Activated T-cell treated with anti-CD3 and anti-CD28 coated beads for 1 hour (primary cell): ENCODE data around the gene PHLPP1.
"Not testable (repeated sequence)": the region's sequence is repeated elsewhere in the genome, so short reads cannot be mapped to it uniquely, and the experiment has no call there.

Experiments used
- DNase-seq: peaks from one replicate; pipeline ENCODE4 v3.0.0-alpha.2; 2020; ENCODE audit warnings: low read depth

PHLPP1 gene

DNA sequence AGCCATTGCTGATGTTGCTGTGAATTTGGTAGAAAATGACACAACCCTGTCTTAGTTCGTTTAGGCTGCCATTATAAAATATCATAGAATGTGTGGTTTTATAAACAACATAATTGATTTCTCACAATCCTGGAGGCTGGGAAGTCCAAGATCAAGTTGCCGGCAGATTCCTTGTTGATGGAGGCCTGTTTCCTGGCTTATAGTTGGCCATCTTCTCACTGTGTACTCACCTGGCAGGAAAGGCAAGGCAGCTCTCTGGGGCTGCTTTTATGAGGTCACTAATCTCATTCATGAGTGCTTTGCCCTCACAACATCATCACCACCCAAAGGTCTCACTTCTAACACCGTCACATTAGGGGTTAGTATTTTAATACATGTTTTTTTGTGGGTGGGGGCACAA, 58.4 kb downstream of the PHLPP1 start:
- DNase-seq = no peak

DNA sequence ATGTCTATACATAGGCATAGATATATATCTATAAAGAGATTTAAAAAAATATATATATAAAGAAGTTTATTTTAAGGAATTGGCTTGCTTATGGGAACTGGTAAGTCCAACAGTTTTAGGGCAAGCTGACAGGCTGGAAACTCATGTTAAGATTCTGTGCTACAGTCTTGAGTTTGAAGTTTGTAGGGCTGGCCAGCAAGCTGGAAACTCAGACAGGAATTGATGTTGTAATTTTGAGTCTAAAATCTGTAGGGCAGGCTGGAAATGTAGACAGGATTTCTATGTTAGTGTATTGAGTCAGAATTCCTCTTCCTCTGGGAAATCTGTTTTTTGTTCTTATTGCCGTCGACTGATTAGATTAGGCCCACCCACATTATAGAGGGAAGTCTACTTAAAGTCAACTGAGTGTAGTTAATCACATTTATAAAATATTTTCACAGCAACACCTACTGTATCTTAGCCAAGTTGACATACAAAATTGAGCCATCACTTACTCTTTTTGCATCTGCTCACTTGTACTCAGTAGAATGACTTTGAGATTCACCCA, 60.8 kb downstream of the PHLPP1 start:
- no peak for DNase-seq

DNA sequence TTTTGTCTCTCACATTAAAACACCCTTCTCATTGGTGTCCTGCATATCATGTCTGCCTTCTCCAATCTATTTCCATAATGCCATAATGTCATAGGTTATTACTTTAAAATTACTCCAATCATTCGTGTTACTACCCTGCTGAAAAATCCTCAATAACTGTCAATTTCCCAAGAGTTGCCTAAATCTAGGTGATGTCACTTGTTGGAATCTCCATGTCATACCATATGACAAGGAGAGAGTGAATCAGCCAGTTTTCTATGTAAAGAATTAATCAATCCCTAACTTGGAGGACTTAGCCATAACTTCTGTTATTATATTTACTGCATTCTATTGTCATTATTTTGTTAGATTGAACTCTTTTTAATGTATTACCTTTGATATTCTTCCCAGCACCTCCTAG, 62.5 kb downstream of the PHLPP1 start:
- DNase-seq = no peak

DNA sequence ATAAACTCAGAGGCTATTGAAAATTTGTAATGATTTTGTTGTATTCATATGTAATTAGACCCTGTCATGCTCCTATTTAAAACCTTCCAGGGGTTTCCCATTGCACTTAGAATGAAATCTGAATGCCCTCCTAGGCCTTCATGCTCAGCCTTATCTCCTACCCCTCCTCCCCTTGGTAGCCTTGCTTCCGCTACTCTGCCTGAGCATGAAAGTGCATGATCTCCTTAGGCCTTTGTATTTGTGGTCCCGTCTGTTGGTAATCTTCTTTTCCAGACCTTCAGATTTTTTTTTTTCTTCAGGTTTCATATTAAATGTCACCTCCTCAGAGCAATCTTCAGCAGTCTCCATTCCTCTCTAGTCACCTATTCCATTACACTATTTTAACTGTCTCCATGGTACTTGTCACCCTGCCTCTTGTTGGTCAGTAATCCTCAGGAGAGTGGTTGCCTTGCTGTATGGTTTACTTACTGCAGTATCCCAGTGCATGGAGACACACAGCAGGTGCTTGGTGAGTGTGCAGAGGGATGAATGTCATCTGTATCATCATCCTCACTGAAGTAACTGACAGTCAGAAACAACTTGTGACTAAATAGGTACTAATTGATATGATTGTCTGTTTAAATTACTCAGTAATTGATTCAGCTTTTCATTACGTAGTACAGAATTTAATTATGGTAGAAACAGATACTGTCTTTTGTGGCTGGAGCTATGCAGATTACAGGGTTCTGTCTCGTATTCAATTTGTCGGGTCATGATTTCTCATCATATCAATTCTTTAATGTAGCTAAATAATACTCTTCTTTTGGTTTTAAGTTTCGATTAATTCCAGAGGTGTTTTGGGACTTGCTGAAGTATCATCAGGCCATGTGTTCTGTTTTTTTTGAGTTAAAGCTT, 63.9 kb downstream of the PHLPP1 start:
- no peak for DNase-seq

DNA sequence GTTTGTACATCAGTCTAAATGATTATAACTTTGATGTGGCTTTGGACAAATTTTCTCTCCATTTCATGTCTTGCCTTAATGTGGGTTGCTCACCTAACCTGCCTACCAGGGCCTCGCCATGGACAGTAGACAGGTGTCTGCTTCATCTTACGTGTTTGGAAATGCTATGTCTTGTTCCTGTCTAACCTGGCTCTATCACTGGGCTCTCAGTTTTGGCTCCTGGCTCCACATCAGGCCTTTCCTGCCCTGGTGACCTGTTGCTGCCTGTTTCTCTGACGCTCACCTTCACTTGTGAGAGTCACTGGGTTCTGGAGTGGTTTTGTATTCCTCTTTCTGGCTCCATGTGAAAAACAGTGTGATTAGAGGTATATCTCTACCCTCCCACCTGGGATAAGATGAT, 65.9 kb downstream of the PHLPP1 start:
- DNase-seq = no peak

DNA sequence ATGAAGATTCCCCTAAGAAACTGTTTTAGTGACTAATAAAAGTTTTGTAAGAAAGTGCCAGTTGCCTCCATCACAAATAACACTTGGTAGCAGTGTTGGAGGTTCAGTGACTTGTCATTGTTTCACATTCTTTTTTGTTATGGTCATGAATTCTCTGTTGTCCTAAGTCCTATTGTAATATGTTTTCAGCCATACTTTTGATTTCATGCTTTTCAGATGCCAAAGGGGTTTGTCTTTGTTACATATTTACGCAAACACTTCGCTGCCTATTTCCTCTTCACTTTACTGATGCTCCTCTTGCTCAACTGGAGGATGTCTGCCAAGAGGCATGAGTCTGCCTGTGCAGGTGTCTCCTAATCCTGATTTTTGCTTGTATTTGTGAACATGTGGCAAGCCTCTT, 66.6 kb downstream of the PHLPP1 start:
- DNase-seq = no peak

DNA sequence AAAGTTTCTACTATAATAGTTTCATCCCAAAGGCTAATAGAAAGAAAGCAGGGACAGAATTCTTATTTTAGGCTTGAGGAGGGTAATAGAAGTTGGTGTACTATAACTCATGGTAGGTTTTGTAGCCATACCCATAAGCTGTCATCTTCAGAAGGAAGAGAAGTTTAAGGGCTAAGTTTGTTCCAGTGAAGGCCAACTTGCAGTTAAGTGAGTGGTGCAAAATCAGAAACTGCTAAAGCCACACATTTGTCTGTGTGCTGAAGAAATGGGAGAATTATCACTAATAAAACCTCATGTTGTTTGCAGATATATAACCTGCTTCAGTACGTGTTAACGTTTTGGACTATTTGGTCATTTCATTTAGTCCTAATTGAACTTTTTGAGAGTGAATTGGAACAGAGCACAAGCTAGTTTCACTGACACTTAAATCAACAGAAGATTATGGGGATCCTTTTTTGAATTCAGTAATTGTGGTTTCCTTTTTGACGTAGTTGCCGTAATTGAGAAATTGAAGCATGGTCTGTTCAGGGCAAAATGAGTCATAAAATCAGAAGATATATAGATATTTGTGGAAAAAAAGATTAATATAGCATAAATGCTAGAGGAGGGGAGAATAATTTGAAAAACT, 69.1 kb downstream of the PHLPP1 start:
- DNase-seq = no peak

DNA sequence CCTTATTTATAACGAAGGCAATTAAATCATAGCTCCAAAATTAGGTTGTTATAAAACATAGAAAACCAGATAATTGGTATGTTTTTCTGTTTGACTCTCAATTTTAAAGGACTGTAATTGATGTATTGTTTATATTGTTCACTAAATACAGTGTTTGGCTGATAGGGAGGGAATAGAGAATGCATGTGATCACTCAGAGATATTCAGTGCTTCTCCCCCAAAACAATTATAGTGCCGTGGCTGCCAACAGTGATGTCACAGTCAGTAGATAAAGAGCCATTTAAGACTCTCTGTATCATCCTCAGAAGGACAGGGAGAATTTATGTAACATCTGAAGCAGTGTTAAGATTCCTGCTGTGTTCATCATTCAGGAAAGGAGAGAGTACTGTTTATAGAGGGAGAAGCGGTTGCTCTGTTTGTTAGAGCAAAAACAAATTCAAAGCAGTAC, 69.6 kb downstream of the PHLPP1 start:
- DNase-seq = no peak

DNA sequence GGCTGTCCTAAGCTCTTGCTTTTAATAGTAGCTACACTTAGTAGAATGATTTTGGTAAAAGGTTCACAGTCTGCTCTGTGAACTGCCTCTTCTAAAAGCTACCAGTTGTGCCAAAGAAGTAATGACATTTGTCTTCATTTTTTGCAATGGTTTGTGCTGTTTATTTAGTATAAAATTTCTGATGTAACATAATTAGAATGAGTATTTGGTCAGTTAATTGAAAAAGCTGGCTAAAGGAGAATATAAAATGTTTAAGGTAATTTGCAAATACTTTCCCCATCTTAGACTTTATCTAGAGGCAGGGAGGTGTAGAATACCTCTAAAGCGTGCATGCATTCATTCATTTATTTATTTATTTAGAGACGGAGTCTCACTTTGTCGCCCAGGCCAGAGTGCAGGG, 71.3 kb downstream of the PHLPP1 start:
- no peak for DNase-seq

DNA sequence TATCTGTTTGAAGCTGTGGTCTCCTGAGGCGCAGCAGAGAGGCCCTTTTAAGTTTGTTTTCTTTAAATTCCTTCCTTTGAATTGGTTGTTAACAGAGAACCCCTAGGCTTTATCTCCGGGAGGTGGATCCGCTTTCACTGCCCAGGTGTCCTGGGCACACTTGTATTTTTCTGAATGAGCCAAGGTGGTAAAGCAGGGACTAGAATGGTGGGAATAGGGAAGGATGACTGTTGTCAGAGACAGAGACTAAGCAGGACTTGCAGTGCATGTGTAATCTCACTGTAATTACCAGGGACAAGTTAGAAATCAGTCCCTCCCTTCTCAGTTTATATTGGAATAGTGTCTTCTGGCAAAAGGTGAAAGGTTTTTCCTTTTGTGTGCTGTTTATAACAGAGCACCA, 72.8 kb downstream of the PHLPP1 start:
- no peak for DNase-seq

DNA sequence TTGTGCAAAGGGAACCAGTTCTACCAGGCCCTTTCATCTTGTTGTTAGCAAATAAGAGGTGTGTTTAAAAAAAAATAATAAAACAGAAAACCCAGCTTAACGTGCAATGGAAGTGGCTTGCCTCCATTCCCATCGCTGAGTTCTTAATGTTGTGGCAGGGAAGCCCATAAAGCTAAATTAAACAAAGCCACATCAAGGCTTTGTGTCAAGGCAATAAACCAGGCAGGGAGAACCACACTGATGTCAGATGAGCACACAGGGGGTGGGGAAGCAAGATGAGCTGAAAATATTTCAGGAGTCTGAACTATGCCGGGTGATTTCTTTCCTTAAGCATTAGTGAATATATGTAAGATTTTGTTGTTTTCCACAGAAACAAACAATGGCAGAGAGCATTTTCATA, 73.5 kb downstream of the PHLPP1 start:
- no peak for DNase-seq

DNA sequence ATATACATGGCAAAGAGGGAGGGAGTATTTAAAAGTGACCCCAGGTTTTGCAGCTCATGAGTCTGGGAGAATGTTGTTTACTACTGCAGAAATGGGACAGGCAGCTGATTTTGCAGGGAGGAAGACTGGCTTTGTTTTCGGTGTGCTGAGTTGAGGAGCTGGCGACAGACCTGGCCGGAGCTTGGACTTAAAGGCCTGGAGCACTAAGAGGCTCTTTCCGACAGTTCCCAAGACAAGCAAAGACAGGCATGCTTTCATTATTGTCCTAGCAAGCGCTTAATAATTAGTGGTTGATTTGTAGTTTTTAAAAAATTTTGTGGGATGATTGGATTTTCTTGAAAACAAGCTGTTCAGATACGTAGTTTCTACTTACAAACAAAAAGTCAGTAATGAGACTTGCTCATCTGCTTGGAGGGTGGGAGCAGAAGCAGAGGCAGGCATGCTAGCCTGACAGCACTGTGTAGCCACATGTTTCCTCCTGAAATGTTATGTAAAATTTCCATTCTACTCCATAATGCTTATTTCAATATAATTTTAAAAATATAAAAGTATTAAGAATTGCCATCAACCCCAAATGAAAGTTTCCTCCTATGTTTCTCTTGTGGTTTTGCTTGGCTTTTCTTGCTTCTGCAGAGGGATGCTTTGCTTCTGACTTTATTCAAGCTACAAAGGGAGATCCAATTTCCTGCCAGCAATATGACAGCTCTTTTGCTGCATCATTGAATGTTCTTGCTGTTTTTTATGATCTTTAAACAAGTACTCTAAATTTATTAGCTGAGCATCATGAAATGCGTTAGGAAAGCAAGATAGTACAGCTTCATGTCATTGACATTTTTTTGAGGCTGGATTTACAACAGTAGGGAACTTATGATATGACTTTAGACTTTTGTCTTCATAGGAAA, 75.8 kb downstream of the PHLPP1 start:
- DNase-seq = no peak

DNA sequence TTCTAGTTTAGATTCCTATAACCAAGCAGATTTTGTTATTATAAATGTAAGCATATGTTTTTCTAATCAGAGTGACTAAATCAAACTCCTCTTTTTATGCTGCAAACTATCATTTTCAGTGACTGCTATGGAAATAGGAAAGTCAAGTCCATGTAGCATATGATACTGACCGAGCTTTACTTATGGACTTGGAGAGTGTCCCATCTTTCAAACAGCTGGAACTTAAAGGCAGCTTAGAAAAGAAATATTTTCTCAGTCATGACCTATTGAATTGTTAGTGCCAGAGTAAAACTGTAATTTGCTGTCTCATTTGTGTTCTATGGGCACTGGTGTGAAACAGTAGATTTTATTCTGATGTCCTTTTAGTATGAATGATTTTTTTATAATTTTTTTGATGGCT, 76.7 kb downstream of the PHLPP1 start:
- DNase-seq = no peak

DNA sequence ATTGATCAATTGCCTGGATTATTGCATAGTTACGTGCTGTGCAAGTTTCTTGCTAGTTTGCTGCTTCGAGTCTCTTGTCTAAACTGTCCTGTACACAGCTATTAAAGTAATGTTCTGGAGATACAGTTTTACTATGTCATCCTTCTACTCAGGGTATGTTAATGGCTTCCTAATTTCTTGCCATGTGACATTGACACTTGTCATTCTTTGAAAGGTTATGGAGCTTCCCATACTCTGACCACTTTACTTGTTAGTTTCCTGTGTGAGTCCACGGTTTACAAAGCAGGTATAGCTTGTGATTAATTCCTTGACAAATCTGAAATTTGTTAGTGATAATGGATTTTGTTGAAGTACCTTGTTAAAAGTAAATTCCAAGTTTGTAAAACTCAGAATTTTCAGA, 80.5 kb downstream of the PHLPP1 start:
- no peak for DNase-seq

DNA sequence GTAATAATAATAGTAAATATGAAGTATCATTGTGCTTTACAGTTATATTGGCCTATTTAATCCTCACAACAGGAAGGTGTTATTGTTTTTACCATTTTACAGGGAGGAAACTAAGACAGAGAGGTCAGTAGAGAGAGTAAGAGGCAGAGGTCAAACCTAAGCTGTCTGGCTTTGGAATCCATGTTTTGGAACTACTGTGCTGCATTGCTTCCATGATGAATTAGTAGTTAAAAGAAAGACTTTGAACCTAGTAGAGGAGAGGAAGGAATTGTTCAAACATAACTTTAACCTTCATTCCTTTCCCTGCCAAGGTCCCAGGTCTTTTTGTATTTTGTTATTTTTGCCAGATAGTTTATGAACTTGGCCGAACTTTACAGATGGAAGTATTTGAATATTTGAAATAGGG, 80.9 kb downstream of the PHLPP1 start:
- no peak for DNase-seq

DNA sequence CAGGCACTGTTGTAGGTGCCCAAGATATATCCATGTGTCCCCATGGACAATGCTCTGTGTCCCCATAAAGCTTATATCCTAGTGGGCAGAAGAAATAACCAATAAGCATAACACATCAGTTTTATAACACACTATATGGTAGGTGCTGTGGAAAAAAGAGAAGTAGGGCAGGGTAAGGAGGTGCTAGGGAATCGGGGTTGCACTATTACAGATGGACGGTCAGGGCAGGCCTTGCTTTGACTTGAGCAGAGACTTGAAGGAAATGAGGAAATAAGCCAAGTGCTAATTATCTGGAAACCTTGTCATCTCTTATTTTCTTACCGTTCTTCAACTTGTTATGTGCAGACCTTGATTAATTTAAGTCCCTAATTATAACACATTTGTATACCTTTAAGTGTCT, 82.0 kb downstream of the PHLPP1 start:
- no peak for DNase-seq

DNA sequence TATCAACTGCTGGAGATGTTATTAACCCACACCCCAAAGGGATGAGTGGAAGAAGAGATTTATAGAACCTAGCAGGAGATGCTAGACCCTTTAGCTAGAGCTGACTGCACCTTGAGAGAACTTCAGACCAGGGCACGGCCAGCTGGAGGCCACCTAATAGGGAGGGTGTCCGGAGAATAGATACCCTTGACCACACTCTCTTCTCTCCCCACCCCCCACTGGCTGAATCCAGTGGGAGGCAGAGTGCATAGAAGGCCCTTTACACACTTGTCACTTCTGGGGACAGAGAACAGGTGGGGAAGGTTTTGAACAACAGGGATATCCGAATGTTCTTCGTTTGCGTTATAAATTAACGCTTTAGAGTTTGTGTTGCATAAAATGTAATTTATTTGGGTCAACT, 84.6 kb downstream of the PHLPP1 start:
- no peak for DNase-seq

DNA sequence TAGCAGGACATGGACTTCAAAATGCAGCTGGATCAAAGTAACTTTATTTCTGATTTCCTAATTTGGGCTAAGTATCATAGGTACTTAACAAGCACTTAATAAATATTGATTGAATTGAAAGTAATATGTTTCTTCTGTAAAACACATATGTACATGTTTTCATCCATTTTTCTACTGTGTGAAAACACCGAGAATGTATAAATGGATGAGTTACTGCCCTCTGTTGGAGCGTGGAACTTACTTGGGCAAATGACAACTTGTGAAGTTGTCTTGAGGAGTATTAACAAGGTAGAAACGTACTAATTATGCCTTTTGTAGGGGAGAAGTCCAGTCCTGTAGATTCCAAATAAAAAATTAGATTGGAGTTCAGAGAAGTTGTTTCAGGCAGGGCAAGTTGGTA, 87.2 kb downstream of the PHLPP1 start:
- no peak for DNase-seq

DNA sequence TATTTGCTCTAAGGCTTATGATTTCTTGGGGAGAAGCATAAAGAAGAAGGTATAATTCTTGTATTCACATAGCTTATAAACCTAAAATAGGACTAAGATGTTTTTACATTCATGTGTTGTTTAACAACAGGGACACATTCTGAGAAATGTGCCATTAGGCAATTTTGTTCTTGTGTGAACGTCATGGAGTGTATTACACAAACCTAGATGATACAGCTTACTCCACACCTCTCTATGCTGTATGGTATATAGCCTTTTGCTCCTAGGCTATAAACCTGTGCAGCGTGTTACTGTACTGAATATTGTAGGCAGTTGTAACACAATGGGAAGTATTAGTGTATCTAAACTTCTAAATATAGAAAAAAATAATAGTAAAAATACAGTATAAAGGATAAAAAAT, 92.1 kb downstream of the PHLPP1 start:
- DNase-seq = no peak

DNA sequence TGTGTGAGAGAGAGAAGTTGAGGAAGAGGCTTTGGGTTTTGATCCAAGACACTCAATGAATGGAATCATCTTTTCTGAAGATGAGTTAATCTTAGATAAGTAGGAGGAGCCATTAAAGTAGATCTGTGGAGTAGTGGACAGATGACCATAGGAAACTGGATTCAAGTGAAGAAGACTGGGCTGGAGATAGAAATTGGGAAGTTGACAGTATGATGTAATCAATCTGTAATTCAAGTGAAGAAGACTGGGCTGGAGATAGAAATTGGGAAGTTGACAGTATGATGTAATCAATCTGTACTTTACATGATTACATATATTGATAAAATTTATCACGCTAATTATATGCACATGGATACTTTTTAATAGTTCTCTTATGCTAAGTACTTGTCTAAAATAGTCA, 92.8 kb downstream of the PHLPP1 start:
- DNase-seq = no peak

DNA sequence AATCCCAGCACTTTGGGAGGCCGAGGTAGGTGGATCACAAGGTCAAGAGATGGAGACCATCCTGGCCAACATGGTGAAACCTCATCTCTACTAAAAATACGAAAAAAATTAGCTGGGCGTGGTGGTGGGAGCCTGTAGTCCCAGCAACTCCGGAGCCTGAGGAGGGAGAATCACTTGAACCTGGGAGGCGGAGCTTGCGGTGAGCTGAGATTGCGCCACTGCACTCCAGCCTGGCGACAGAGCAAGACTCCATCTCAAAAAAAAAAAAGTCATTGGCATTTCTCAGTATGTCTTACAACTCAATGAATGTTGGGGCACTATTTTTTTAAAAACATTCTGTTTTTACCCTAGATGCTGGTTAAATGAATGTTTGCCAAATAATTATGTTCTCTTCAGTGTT, 94.1 kb downstream of the PHLPP1 start:
- not testable (repeated sequence) for DNase-seq

DNA sequence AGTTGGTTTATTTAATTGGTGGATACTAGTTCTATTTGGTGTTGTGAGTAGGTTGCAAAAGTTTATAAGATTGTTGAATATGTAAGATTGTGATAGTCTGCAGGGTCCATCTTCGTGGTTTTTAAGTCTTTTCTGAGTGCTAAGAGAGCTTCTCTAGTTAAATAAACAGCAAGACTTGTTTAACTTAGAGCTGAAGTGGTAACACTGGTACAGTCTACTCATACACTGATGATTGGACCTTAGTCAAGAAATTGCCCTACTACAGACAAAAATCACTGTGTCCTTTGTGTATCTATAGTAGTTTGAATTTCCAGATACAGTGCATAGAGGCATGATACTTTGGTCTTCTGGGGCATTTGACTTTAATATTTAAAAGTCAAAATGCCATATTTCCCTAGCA, 94.6 kb downstream of the PHLPP1 start:
- no peak for DNase-seq
